HEK293 (cell line): Measurements from ENCODE around the gene RPS6KA2.

Experiments used
- GFI1B ChIP-seq: fragments of 450-650 bp; formaldehyde crosslinking; IDR thresholded peaks from 2 replicates; pipeline ENCODE4 v1.5.1; 2016; ENCODE audit warnings: missing biosample characterization, missing genetic modification characterization
- GLI2 ChIP-seq: fragments of 450-650 bp; formaldehyde crosslinking; IDR thresholded peaks from 2 replicates; pipeline ENCODE4; 2017; ENCODE audit warnings: missing biosample characterization, missing genetic modification characterization, low read depth, borderline replicate concordance
- GLIS1 ChIP-seq: fragments of 450-650 bp; formaldehyde crosslinking; IDR thresholded peaks from 2 replicates; pipeline ENCODE4 v1.5.1; 2016; ENCODE audit warnings: missing biosample characterization, missing genetic modification characterization
- HOXD13 ChIP-seq: sonication (generic); formaldehyde crosslinking; IDR thresholded peaks from 2 replicates; pipeline ENCODE4 v1.8.0; 2022; ENCODE audit warnings: missing genetic modification reagents, borderline replicate concordance
- IKZF3 ChIP-seq: fragments of 450-650 bp; IDR thresholded peaks from 2 replicates; pipeline ENCODE4 v1.5.0; 2018; ENCODE audit warnings: missing biosample characterization, mild to moderate bottlenecking, missing genetic modification characterization, moderate library complexity
- KLF8 ChIP-seq: fragments of 450-650 bp; formaldehyde crosslinking; IDR thresholded peaks from 2 replicates; pipeline ENCODE4 v1.5.1; 2016; ENCODE audit warnings: missing biosample characterization, missing genetic modification characterization
- PBX3 ChIP-seq: sonication (generic); formaldehyde crosslinking; IDR thresholded peaks from 2 replicates; pipeline ENCODE4 v1.8.1; 2022; ENCODE audit warnings: mild to moderate bottlenecking, moderate library complexity, missing genetic modification reagents
- PRDM4 ChIP-seq: fragments of 450-650 bp; formaldehyde crosslinking; IDR thresholded peaks from 2 replicates; pipeline ENCODE4 v1.5.1; 2017; ENCODE audit warnings: missing biosample characterization, missing genetic modification characterization
- RBAK ChIP-seq: fragments of 450-650 bp; formaldehyde crosslinking; IDR thresholded peaks from 2 replicates; pipeline ENCODE4 v1.5.1; 2016; ENCODE audit warnings: missing biosample characterization, missing genetic modification characterization
- SCRT2 ChIP-seq: fragments of 450-650 bp; formaldehyde crosslinking; IDR thresholded peaks from 2 replicates; pipeline ENCODE4 v1.5.1; 2016; ENCODE audit warnings: missing biosample characterization, missing genetic modification characterization
- SP3 ChIP-seq: fragments of 450-650 bp; formaldehyde crosslinking; IDR thresholded peaks from 2 replicates; pipeline ENCODE4 v1.5.1; 2016; ENCODE audit warnings: missing biosample characterization, missing genetic modification characterization
- SP7 ChIP-seq: fragments of 450-650 bp; formaldehyde crosslinking; IDR thresholded peaks from 2 replicates; pipeline ENCODE4 v1.5.1; 2016; ENCODE audit warnings: missing biosample characterization, missing genetic modification characterization
- TCF7L2 ChIP-seq: IDR thresholded peaks from 2 replicates; pipeline ENCODE4 v1.6.1; 2011; ENCODE audit warnings: low read depth, mild to moderate bottlenecking, inconsistent platforms, low read length, moderate library complexity, borderline replicate concordance
- ZBTB48 ChIP-seq: fragments of 450-650 bp; formaldehyde crosslinking; IDR thresholded peaks from 2 replicates; pipeline ENCODE4 v1.5.1; 2016; ENCODE audit warnings: missing biosample characterization, missing genetic modification characterization
- ZBTB7A ChIP-seq: fragments of 450-650 bp; formaldehyde crosslinking; IDR thresholded peaks from 2 replicates; pipeline ENCODE4 v1.5.1; 2016; ENCODE audit warnings: low read depth, missing biosample characterization, missing genetic modification characterization
- ZNF133 ChIP-seq: fragments of 450-650 bp; formaldehyde crosslinking; IDR thresholded peaks from 2 replicates; pipeline ENCODE4 v1.5.1; 2016; ENCODE audit warnings: missing biosample characterization, missing genetic modification characterization
- ZNF2 ChIP-seq: fragments of 450-650 bp; formaldehyde crosslinking; IDR thresholded peaks from 2 replicates; pipeline ENCODE4 v1.5.1; 2016; ENCODE audit warnings: missing biosample characterization, missing genetic modification characterization
- ZNF248 ChIP-seq: fragments of 450-650 bp; formaldehyde crosslinking; IDR thresholded peaks from 2 replicates; pipeline ENCODE4 v1.5.1; 2017; ENCODE audit warnings: missing biosample characterization, missing genetic modification characterization
- ZNF266 ChIP-seq: fragments of 450-650 bp; formaldehyde crosslinking; IDR thresholded peaks from 2 replicates; pipeline ENCODE4 v1.5.1; 2016; ENCODE audit warnings: missing biosample characterization, missing genetic modification characterization, low read depth
- ZNF354C ChIP-seq: fragments of 450-650 bp; formaldehyde crosslinking; IDR thresholded peaks from 2 replicates; pipeline ENCODE4 v1.5.1; 2016; ENCODE audit warnings: missing biosample characterization, missing genetic modification characterization, low read depth, borderline replicate concordance
- ZNF426 ChIP-seq: fragments of 450-650 bp; formaldehyde crosslinking; IDR thresholded peaks from 2 replicates; pipeline ENCODE4 v1.5.1; 2017; ENCODE audit warnings: missing biosample characterization, missing genetic modification characterization, mild to moderate bottlenecking, inconsistent platforms, moderate library complexity
- ZNF518A ChIP-seq: fragments of 450-650 bp; formaldehyde crosslinking; conservative IDR thresholded peaks from 2 replicates; pipeline ENCODE4 v1.5.1; 2016; ENCODE audit warnings: low read depth, missing biosample characterization, missing genetic modification characterization
- ZNF560 ChIP-seq: fragments of 450-650 bp; formaldehyde crosslinking; IDR thresholded peaks from 2 replicates; pipeline ENCODE4 v1.5.1; 2017; ENCODE audit warnings: missing biosample characterization, missing genetic modification characterization, borderline replicate concordance
- ZNF629 ChIP-seq: fragments of 450-650 bp; formaldehyde crosslinking; IDR thresholded peaks from 2 replicates; pipeline ENCODE4 v1.5.1; 2017; ENCODE audit warnings: missing biosample characterization, missing genetic modification characterization
- ZNF660 ChIP-seq: fragments of 450-650 bp; IDR thresholded peaks from 2 replicates; pipeline ENCODE4 v1.5.1; 2018; ENCODE audit warnings: missing biosample characterization, mild to moderate bottlenecking, missing genetic modification characterization
- ZNF677 ChIP-seq: fragments of 450-650 bp; IDR thresholded peaks from 2 replicates; pipeline ENCODE4 v1.5.0; 2018; ENCODE audit warnings: missing biosample characterization, mild to moderate bottlenecking, missing genetic modification characterization, moderate library complexity
- ZNF701 ChIP-seq: fragments of 450-650 bp; formaldehyde crosslinking; IDR thresholded peaks from 2 replicates; pipeline ENCODE4 v1.5.1; 2016; ENCODE audit warnings: missing biosample characterization, missing genetic modification characterization
- ZNF768 ChIP-seq: fragments of 450-650 bp; formaldehyde crosslinking; IDR thresholded peaks from 2 replicates; pipeline ENCODE4 v1.5.1; 2018; ENCODE audit warnings: missing biosample characterization, mild to moderate bottlenecking, missing genetic modification characterization
- ZNF785 ChIP-seq: fragments of 450-650 bp; formaldehyde crosslinking; IDR thresholded peaks from 2 replicates; pipeline ENCODE4 v1.5.1; 2016; ENCODE audit warnings: missing biosample characterization, missing genetic modification characterization
- ZNF837 ChIP-seq: fragments of 450-650 bp; formaldehyde crosslinking; IDR thresholded peaks from 2 replicates; pipeline ENCODE4 v1.5.1; 2016; ENCODE audit warnings: missing biosample characterization, missing genetic modification characterization
- ZSCAN30 ChIP-seq: fragments of 450-650 bp; IDR thresholded peaks from 2 replicates; pipeline ENCODE4 v1.5.1; 2018; ENCODE audit warnings: missing biosample characterization, mild to moderate bottlenecking, missing genetic modification characterization, moderate library complexity

RPS6KA2 gene

GRCh38 chr6:166382933-166383801, 243.9 kb downstream of the RPS6KA2 start, which contains the start of gene MPC1 (continued):
- no peak for TF ChIP-seq ZNF518A
- no peak for TF ChIP-seq ZNF266 (tag by site-specific recombination)
- no peak for TF ChIP-seq RBAK (tag by site-specific recombination)
- no peak for TF ChIP-seq PRDM4 (tag by site-specific recombination)
- TF ChIP-seq ZNF354C (tag by site-specific recombination) = no peak
- peak; percentile 97 for TF ChIP-seq SP3
- no peak for TF ChIP-seq ZNF629
- 0 out of 2 replicates have a peak, but pooled peaks have one; percentile 8 for TF ChIP-seq ZNF660 (tag by site-specific recombination)
- peak; percentile 90 for TF ChIP-seq PBX3 (CRISPR knock-in tag)
- no peak for TF ChIP-seq GLI2 (tag by site-specific recombination)
- no peak for TF ChIP-seq SCRT2 (tag by site-specific recombination)
- TF ChIP-seq ZNF701 = no peak
- no peak for TF ChIP-seq ZNF2 (tag by site-specific recombination)
- TF ChIP-seq ZNF837 (tag by site-specific recombination) = no peak
- no peak; the same call in 1 of the 2 replicates for TF ChIP-seq GLIS1 (tag by site-specific recombination)
- TF ChIP-seq KLF8 = peak; percentile 83; the same call in 1 of the 2 replicates
- no peak for TF ChIP-seq ZBTB7A
- no peak for TF ChIP-seq ZNF785
- TF ChIP-seq ZNF133 (tag by site-specific recombination) = 0 out of 2 replicates have a peak, but pooled peaks have one; percentile 13
- no peak for TF ChIP-seq GFI1B
- TF ChIP-seq ZNF560 (tag by site-specific recombination) = no peak
- no peak for TF ChIP-seq ZNF426 (tag by site-specific recombination)
- TF ChIP-seq ZNF677 = no peak
- TF ChIP-seq ZNF768 (tag by site-specific recombination) = no peak
- no peak for TF ChIP-seq HOXD13 (CRISPR knock-in tag)
- no peak for TF ChIP-seq SP7
- TF ChIP-seq ZBTB48 (tag by site-specific recombination) = peak; percentile 80
- TF ChIP-seq ZNF248 (tag by site-specific recombination) = no peak
- no peak; the same call in 1 of the 2 replicates for TF ChIP-seq IKZF3
- no peak for TF ChIP-seq TCF7L2
- peak; percentile 65 for TF ChIP-seq ZSCAN30 (tag by site-specific recombination)
